Measurements from ENCODE around the gene DHX8. TPM values are rescaled to one million over a fixed set of nuclear protein-coding genes. Genes with fewer than 3 reads are reported as not detected.
"Not testable (repeated sequence)": the region's sequence is repeated elsewhere in the genome, so short reads cannot be mapped to it uniquely, and the experiment has no call there.

Gene DHX8
- total RNA-seq, 6 experiments from 2014 or later, result 57.2 to 65.6 (median 61.7) TPM

GRCh38 chr17:43456029-43456428 lies 27.7 kb upstream of the DHX8 start:
- H3K27me3 Mint-ChIP-seq (ENCODE audit: insufficient read depth), result no peaks in the 10 kb centered on the region; the same call in 1 of the 2 replicates
- H3K36me3 Mint-ChIP-seq (ENCODE audit: low read depth), result no peaks in the 10 kb centered on the region
- H3K27ac Mint-ChIP-seq, result no peak overlapping the region
- TF ChIP-seq, protein P1, sequence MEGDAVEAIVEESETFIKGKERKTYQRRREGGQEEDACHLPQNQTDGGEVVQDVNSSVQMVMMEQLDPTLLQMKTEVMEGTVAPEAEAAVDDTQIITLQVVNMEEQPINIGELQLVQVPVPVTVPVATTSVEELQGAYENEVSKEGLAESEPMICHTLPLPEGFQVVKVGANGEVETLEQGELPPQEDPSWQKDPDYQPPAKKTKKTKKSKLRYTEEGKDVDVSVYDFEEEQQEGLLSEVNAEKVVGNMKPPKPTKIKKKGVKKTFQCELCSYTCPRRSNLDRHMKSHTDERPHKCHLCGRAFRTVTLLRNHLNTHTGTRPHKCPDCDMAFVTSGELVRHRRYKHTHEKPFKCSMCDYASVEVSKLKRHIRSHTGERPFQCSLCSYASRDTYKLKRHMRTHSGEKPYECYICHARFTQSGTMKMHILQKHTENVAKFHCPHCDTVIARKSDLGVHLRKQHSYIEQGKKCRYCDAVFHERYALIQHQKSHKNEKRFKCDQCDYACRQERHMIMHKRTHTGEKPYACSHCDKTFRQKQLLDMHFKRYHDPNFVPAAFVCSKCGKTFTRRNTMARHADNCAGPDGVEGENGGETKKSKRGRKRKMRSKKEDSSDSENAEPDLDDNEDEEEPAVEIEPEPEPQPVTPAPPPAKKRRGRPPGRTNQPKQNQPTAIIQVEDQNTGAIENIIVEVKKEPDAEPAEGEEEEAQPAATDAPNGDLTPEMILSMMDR (IDR thresholded peaks at IDR 0.05), result no peak
- H3K4me1 Mint-ChIP-seq (ENCODE audit: low read depth), result peaks cover 25% of the 10 kb centered on the region
- no peaks in the 10 kb centered on the region for H3K9me3 Mint-ChIP-seq
- no peak for DNase-seq
- no peak overlapping the region for H3K4me3 Mint-ChIP-seq

- Mint-ChIP-seq H3K27me3 (ENCODE audit: insufficient read depth) (no peaks in the 10 kb centered on the region; the same call in 1 of the 2 replicates), H3K27ac (peak overlapping the region; percentile 18; the same call in 1 of the 2 replicates), H3K9me3 (no peaks in the 10 kb centered on the region), H3K4me1 (ENCODE audit: low read depth) (peaks cover 25% of the 10 kb centered on the region), H3K36me3 (ENCODE audit: low read depth) (no peaks in the 10 kb centered on the region), H3K4me3 (peak overlapping the region; percentile 26; the same call in 1 of the 2 replicates)
- no peak for DNase-seq
- TF ChIP-seq, protein P1 (IDR thresholded peaks at IDR 0.05), result no peak
Observed at GRCh38 chr17:43456661-43457361, 27.0 kb upstream of the DHX8 start.

DNA sequence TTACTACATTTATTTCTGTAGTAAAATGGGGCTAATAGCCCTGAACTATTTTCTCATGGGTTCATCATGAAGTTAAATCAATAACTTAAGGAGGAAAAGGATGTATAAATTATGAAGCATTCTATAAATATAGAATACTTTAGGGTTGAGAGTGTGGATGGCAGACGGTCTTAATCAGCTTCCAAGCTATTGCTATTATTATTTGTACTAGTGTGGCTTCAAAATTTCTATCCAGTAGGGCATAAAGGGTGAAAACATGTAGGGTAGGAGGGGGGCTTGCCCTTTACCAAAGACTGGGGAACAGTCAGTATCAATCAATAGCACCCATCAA lies 26.4 kb upstream of the DHX8 start:
- Mint-ChIP-seq H3K27ac (no peak overlapping the region; the same call in 1 of the 2 replicates), H3K27me3 (ENCODE audit: insufficient read depth) (no peaks in the 10 kb centered on the region; the same call in 1 of the 2 replicates), H3K4me3 (no peak overlapping the region; the same call in 1 of the 2 replicates), H3K4me1 (ENCODE audit: low read depth) (peaks cover 25% of the 10 kb centered on the region), H3K36me3 (ENCODE audit: low read depth) (no peaks in the 10 kb centered on the region), H3K9me3 (no peaks in the 10 kb centered on the region)
- DNase-seq, result no peak
- TF ChIP-seq, protein P1 (IDR thresholded peaks at IDR 0.05), result no peak

DNA sequence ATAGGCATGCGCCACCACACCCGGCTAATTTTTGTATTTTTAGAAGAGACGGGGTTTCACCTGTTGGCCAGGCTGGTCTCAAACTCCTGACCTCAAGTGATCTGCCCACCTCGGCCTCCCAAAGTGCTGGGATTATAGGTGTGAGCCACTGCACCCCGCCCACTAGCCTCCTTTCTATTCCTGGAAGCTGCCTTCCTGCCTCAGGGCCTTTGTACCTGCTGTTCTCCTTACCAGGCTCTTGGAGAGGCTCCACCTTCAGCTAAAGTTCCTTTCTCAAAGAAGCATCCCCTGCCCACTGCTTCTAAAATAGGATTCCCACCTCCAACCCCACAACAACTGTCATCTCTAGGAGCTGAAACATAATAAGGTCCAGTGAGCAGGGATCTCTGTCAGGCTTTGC lies 23.9 kb upstream of the DHX8 start:
- not testable (repeated sequence) for H3K27me3 Mint-ChIP-seq (ENCODE audit: insufficient read depth); H3K9me3 Mint-ChIP-seq; H3K36me3 Mint-ChIP-seq (ENCODE audit: low read depth); DNase-seq; H3K27ac Mint-ChIP-seq; H3K4me3 Mint-ChIP-seq
- peaks cover 25% of the 10 kb centered on the region for H3K4me1 Mint-ChIP-seq (ENCODE audit: low read depth)

GRCh38 chr17:43461185-43461584 lies 22.6 kb upstream of the DHX8 start:
- TF ChIP-seq, protein P1 (IDR thresholded peaks at IDR 0.05), result no peak
- H3K27me3 Mint-ChIP-seq (ENCODE audit: insufficient read depth), result peaks cover 6% of the 10 kb centered on the region
- no peak overlapping the region for H3K4me3 Mint-ChIP-seq
- no peaks in the 10 kb centered on the region for H3K36me3 Mint-ChIP-seq (ENCODE audit: low read depth)
- H3K9me3 Mint-ChIP-seq, result no peaks in the 10 kb centered on the region
- H3K4me1 Mint-ChIP-seq (ENCODE audit: low read depth), result peaks cover 25% of the 10 kb centered on the region
- no peak for DNase-seq
- H3K27ac Mint-ChIP-seq, result no peak overlapping the region

DNA sequence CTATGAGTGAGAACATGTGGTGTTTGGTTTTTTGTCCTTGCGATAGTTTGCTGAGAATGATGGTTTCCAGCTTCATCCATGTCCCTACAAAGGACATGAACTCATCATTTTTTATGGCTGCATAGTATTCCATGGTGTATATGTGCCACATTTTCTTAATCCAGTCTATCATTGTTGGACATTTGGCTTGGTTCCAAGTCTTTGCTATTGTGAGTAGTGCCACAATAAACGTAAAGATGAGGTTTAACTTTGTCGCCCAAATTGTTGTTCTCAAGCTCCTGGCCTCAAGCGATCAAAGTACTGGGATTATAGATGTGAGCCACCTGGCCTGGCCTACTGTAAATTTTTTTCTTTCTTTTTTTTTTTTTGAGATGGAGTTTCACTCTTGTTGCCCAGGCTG lies 21.2 kb upstream of the DHX8 start:
- not testable (repeated sequence) for H3K36me3 Mint-ChIP-seq (ENCODE audit: low read depth); H3K9me3 Mint-ChIP-seq; H3K27me3 Mint-ChIP-seq (ENCODE audit: insufficient read depth); H3K4me3 Mint-ChIP-seq; H3K27ac Mint-ChIP-seq; DNase-seq
- peaks cover 13% of the 10 kb centered on the region for H3K4me1 Mint-ChIP-seq (ENCODE audit: low read depth)

Data from HFFc6 (cell line).